Peyer's patch (tissue), 4 donors: ENCODE measurements around the gene ME2. TPM values are rescaled to one million over a fixed set of nuclear protein-coding genes. Genes with fewer than 3 reads are reported as not detected.
A peak's percentile ranks its signal among the peaks of the same experiment; 100 is the strongest.
"Not testable (repeated sequence)": the region's sequence is repeated elsewhere in the genome, so short reads cannot be mapped to it uniquely, and the experiment has no call there.

Experiments used
- DNase-seq, 3 donors: peaks; one replicate each; pipeline ENCODE4 v3.0.0-alpha.2; 2017 to 2019
- H3K27ac ChIP-seq, 4 donors: fragments of 200-600 bp; sonication (generic); one replicate each; pipeline ENCODE4 v1.5.1; 2016 to 2019
- H3K27me3 ChIP-seq, 2 donors: fragments of 200-600 bp; sonication (generic); one replicate each; pipeline ENCODE4 v1.5.1; 2019
- H3K36me3 ChIP-seq, 3 donors: fragments of 200-600 bp; sonication (generic); one replicate each; pipeline ENCODE4 v1.5.1; 2016 to 2019
- H3K4me1 ChIP-seq, 4 donors: fragments of 200-600 bp; sonication (generic); one replicate each; pipeline ENCODE4 v1.5.1; 2016 to 2019
- H3K4me3 ChIP-seq, 4 donors: fragments of 200-600 bp; sonication (generic); 1 replicate in 3 of 4; 2 replicates in 1 of 4; pipeline ENCODE4 v1.5.1; 2016 to 2019; ENCODE audit warnings: mild to moderate bottlenecking in 1 of 4
- H3K9me3 ChIP-seq, 4 donors: fragments of 200-600 bp; sonication (generic); one replicate each; pipeline ENCODE4 v1.5.1; 2016 to 2019; ENCODE audit warnings: mild to moderate bottlenecking in 1 of 4
- CTCF ChIP-seq, 6 experiments: fragments of 450-650 bp in 4 of 6; fragments of 200-600 bp in 2 of 6; sonication (generic) in 1 of 6; IDR thresholded peaks; one replicate each; pipeline ENCODE4 v1.5.1; 2017 to 2019; ENCODE audit warnings: antibody characterized with exemption in 6 of 6, mild to moderate bottlenecking in 3 of 6, moderate library complexity in 1 of 6
- POLR2A ChIP-seq, 2 donors: fragments of 450-650 bp; IDR thresholded peaks; one replicate each; pipeline ENCODE4 v1.5.1; 2017; ENCODE audit warnings: antibody characterized with exemption in 2 of 2, mild to moderate bottlenecking in 2 of 2, moderate library complexity in 2 of 2
- total RNA-seq, 4 donors: library from RNA; depleted of rRNA; stranded (reverse); fragments of >200 nt; gene quantifications; one replicate each; pipeline ENCODE4 v1.1.0, GENCODE V29; 2016

The ME2 gene
- total RNA-seq, 4 donors from 2014 or later = 54.5 to 147 (median 99.1) TPM

- Histone ChIP-seq H3K4me3 (no peak overlapping the region), H3K27me3 (no peaks in the 10 kb centered on the region), H3K36me3 (no peaks in the 10 kb centered on the region), H3K27ac (peak overlapping the region in 2 of 4 donors; percentile 13 to 78), H3K4me1 (peaks cover 0 to 24% (median 4%) of the 10 kb centered on the region in 4 donors), H3K9me3 (no peaks in the 10 kb centered on the region)
- TF ChIP-seq CTCF (IDR thresholded peaks at IDR 0.05) (no peak), POLR2A (IDR thresholded peaks at IDR 0.05) (peak in 1 of 2 donors; percentile 33)
- DNase-seq = peak in 1 of 3 donors; percentile 61
Measured at GRCh38 chr18:50875966-50876536, 2.9 kb upstream of the ME2 start.

GRCh38 chr18:50877545-50878265 is 1.2 kb upstream of the ME2 start:
- Histone ChIP-seq H3K36me3 (no peaks in the 10 kb centered on the region), H3K4me1 (peaks cover 0 to 26% (median 4%) of the 10 kb centered on the region in 4 donors), H3K4me3 (peak overlapping the region in 2 of 4 donors; percentile 89 to 97), H3K9me3 (no peaks in the 10 kb centered on the region), H3K27me3 (no peaks in the 10 kb centered on the region), H3K27ac (peak overlapping the region; percentile 95 to 99 (median 96))
- no peak for DNase-seq
- TF ChIP-seq CTCF (IDR thresholded peaks at IDR 0.05) = no peak
- no peak for TF ChIP-seq POLR2A (IDR thresholded peaks at IDR 0.05)

GRCh38 chr18:50879302-50880118 is 592 bp downstream of the ME2 start:
- peak overlapping the region; percentile 76 to 97 (median 89) for H3K4me3 ChIP-seq
- TF ChIP-seq CTCF (IDR thresholded peaks at IDR 0.05) = no peak
- no peak for TF ChIP-seq POLR2A (IDR thresholded peaks at IDR 0.05)
- H3K4me1 ChIP-seq = peaks cover 0 to 26% (median 4%) of the 10 kb centered on the region in 4 donors
- no peaks in the 10 kb centered on the region for H3K9me3 ChIP-seq
- H3K27me3 ChIP-seq = no peaks in the 10 kb centered on the region
- peak; percentile 20 to 73 (median 55) for DNase-seq
- peak overlapping the region; percentile 95 to 99 (median 96) for H3K27ac ChIP-seq
- no peaks in the 10 kb centered on the region for H3K36me3 ChIP-seq

GRCh38 chr18:50880119-50880465 is 1.2 kb downstream of the ME2 start:
- no peak for DNase-seq
- Histone ChIP-seq H3K4me3 (peak overlapping the region; percentile 76 to 97 (median 89)), H3K27ac (peak overlapping the region in 3 of 4 donors; percentile 95 to 99 (median 98)), H3K9me3 (no peaks in the 10 kb centered on the region), H3K4me1 (peaks cover 0 to 26% (median 4%) of the 10 kb centered on the region in 4 donors), H3K36me3 (no peaks in the 10 kb centered on the region), H3K27me3 (no peaks in the 10 kb centered on the region)
- TF ChIP-seq CTCF (IDR thresholded peaks at IDR 0.05) = no peak
- TF ChIP-seq POLR2A (IDR thresholded peaks at IDR 0.05) = no peak

- not testable (repeated sequence) for DNase-seq, H3K36me3 ChIP-seq, H3K27ac ChIP-seq, H3K9me3 ChIP-seq, H3K27me3 ChIP-seq, H3K4me3 ChIP-seq
- peaks cover 0 to 22% (median 4%) of the 10 kb centered on the region in 4 donors for H3K4me1 ChIP-seq
Measured at GRCh38 chr18:50880944-50881343, 2.0 kb downstream of the ME2 start.

- TF ChIP-seq CTCF (IDR thresholded peaks at IDR 0.05) (no peak), POLR2A (IDR thresholded peaks at IDR 0.05) (no peak)
- H3K27me3 ChIP-seq = no peaks in the 10 kb centered on the region
- no peak for DNase-seq
- no peaks in the 10 kb centered on the region for H3K9me3 ChIP-seq
- no peaks in the 10 kb centered on the region for H3K36me3 ChIP-seq
- no peak overlapping the region for H3K4me3 ChIP-seq
- H3K4me1 ChIP-seq = no peaks in the 10 kb centered on the region
- no peak overlapping the region for H3K27ac ChIP-seq
Measured at GRCh38 chr18:50886929-50887328, 8.0 kb downstream of the ME2 start.
